SK-N-SH (cell line): ENCODE data around the gene NETO2. TPM values are rescaled to one million over a fixed set of nuclear protein-coding genes. Genes with fewer than 3 reads are reported as not detected.

Experiments used
- CTCF ChIA-PET: fragments of 300-600, 350-600 bp; formaldehyde crosslinking; extraction: SDS; loops from one replicate; lab custom pipeline; 2021; lab: Yijun Ruan, JAX
- POLR2A ChIA-PET: fragments of 350-600 bp; sonication (Branson Sonifier 250); formaldehyde crosslinking; extraction: SDS; loops from one replicate; lab custom pipeline; 2020; ENCODE audit warnings: antibody characterized with exemption, inconsistent platforms; lab: Yijun Ruan, JAX
- DNase-seq: peaks from one replicate; pipeline ENCODE4 v3.0.0; 2012
- H2AFZ ChIP-seq: fragments of 200-600 bp; sonication (generic); 2 replicates; pipeline ENCODE4 v1.8.1; 2016; ENCODE audit warnings: antibody characterized with exemption, mild to moderate bottlenecking, low read depth
- H3F3A ChIP-seq: fragments of 200-600 bp; sonication (generic); replicated peaks from 2 replicates; pipeline ENCODE3; 2016; ENCODE audit warnings: antibody characterized with exemption, mild to moderate bottlenecking; ENCODE audit not compliant: insufficient read depth
- H3K27ac ChIP-seq, 2 experiments: fragments of 200-500 bp in 1 of 2; fragments of 200-600 bp in 1 of 2; sonication (Bioruptor generic) in 1 of 2; sonication (generic), shearing (Covaris generic) in 1 of 2; 2 replicates each; pipeline versions ENCODE4 v1.5.1 to v1.6.1; 2014 to 2016; ENCODE audit warnings: low read depth in 2 of 2, inconsistent platforms in 1 of 2, low read length in 1 of 2, mild to moderate bottlenecking in 1 of 2, mixed read lengths in 1 of 2
- H3K27me3 ChIP-seq: fragments of 200-600 bp; sonication (generic), shearing (Covaris generic); 2 replicates; pipeline ENCODE4 v1.6.1; 2016; ENCODE audit warnings: mixed run types; ENCODE audit not compliant: insufficient read depth
- H3K36me3 ChIP-seq, 2 experiments: fragments of 200-500 bp in 1 of 2; fragments of 200-600 bp in 1 of 2; sonication (Bioruptor generic) in 1 of 2; sonication (generic) in 1 of 2; replicated peaks in 1 of 2; 2 replicates each; pipeline versions ENCODE3 to v1.5.1; 2014 to 2016; ENCODE audit warnings: low read length in 1 of 2, mild to moderate bottlenecking in 1 of 2; ENCODE audit not compliant: insufficient read depth in 2 of 2, control insufficient read depth in 1 of 2
- H3K4me1 ChIP-seq, 2 experiments: fragments of 200-500 bp in 1 of 2; fragments of 200-600 bp in 1 of 2; sonication (Bioruptor generic) in 1 of 2; sonication (generic), shearing (Covaris generic) in 1 of 2; 2 replicates each; pipeline versions ENCODE4 v1.5.1 to v1.6.1; 2014 to 2016; ENCODE audit warnings: low read depth in 1 of 2, low read length in 1 of 2, mixed run types in 1 of 2; ENCODE audit not compliant: insufficient read depth in 2 of 2, control insufficient read depth in 1 of 2
- H3K4me2 ChIP-seq: fragments of 200-600 bp; sonication (generic), shearing (Covaris generic); 2 replicates; pipeline ENCODE4 v1.6.1; 2017; ENCODE audit warnings: mixed run types
- H3K4me3 ChIP-seq, 2 experiments: fragments of 200-500 bp in 1 of 2; fragments of 200-600 bp in 1 of 2; sonication (Bioruptor generic) in 1 of 2; sonication (generic), shearing (Covaris generic) in 1 of 2; 2 replicates each; pipeline versions ENCODE4 v1.5.1 to v1.8.1; 2014 to 2016; ENCODE audit warnings: low read depth in 2 of 2, inconsistent platforms in 1 of 2, low read length in 1 of 2, mild to moderate bottlenecking in 1 of 2, mixed read lengths in 1 of 2, moderate library complexity in 1 of 2
- H3K79me2 ChIP-seq: fragments of 200-600 bp; sonication (generic); 2 replicates; pipeline ENCODE4 v1.8.1; 2017; ENCODE audit warnings: mild to moderate bottlenecking; ENCODE audit not compliant: insufficient read depth
- H3K9ac ChIP-seq: fragments of 200-600 bp; sonication (generic); 2 replicates; pipeline ENCODE4 v1.6.1; 2017; ENCODE audit warnings: mixed run types
- H3K9me2 ChIP-seq: fragments of 200-600 bp; sonication (generic); 2 replicates; pipeline ENCODE4 v1.6.1; 2017; ENCODE audit warnings: mixed run types
- H3K9me3 ChIP-seq: fragments of 200-600 bp; sonication (generic); 2 replicates; pipeline ENCODE4 v1.6.1; 2017; ENCODE audit warnings: mixed run types, mild to moderate bottlenecking, moderate library complexity
- H4K20me1 ChIP-seq: fragments of 200-600 bp; sonication (generic); 2 replicates; pipeline ENCODE4 v1.6.1; 2017; ENCODE audit warnings: mild to moderate bottlenecking, mixed run types; ENCODE audit not compliant: insufficient read depth
- CHD2 ChIP-seq: fragments of 150-350 bp; IDR thresholded peaks from 2 replicates; pipeline ENCODE4 v1.6.1; 2018; ENCODE audit warnings: low read length; ENCODE audit not compliant: partially characterized antibody
- CTCF ChIP-seq: fragments of 200-600 bp; sonication (generic); IDR thresholded peaks from 2 replicates; pipeline ENCODE4 v1.6.1; 2017; ENCODE audit warnings: antibody characterized with exemption, mild to moderate bottlenecking, moderate library complexity
- IRF3 ChIP-seq: fragments of 150-350 bp; IDR thresholded peaks from 2 replicates; pipeline ENCODE4 v1.6.1; 2016; ENCODE audit warnings: mild to moderate bottlenecking, low read depth, low read length
- MXI1 ChIP-seq: IDR thresholded peaks from 2 replicates; pipeline ENCODE4 v1.6.1; 2012; ENCODE audit warnings: mild to moderate bottlenecking, low read depth, low read length, improper control_type of control experiment
- RAD21 ChIP-seq: IDR thresholded peaks from 2 replicates; pipeline ENCODE4 v1.6.1; 2012; ENCODE audit warnings: mild to moderate bottlenecking, low read length
- RCOR1 ChIP-seq: fragments of 150-350 bp; IDR thresholded peaks from 2 replicates; pipeline ENCODE4 v1.6.1; 2017; ENCODE audit warnings: antibody characterized with exemption, low read length
- RFX5 ChIP-seq: IDR thresholded peaks from 2 replicates; pipeline ENCODE4 v1.6.1; 2012; ENCODE audit warnings: mild to moderate bottlenecking, improper control_type of control experiment, low read length
- SIN3A ChIP-seq: IDR thresholded peaks from 2 replicates; pipeline ENCODE4 v1.6.1; 2012; ENCODE audit warnings: low read depth, mild to moderate bottlenecking, low read length, moderate library complexity, borderline replicate concordance
- TAF1 ChIP-seq: IDR thresholded peaks from 2 replicates; pipeline ENCODE4 v1.6.1; 2012; ENCODE audit warnings: low read depth, mild to moderate bottlenecking, low read length, moderate library complexity, borderline replicate concordance
- TEAD4 ChIP-seq: IDR thresholded peaks from 2 replicates; pipeline ENCODE4 v1.4.0; 2012; ENCODE audit warnings: mild to moderate bottlenecking, borderline replicate concordance; ENCODE audit not compliant: insufficient read depth
- YY1 ChIP-seq: IDR thresholded peaks from 2 replicates; pipeline ENCODE4 v1.4.0; 2012; ENCODE audit warnings: low read depth, mild to moderate bottlenecking
- ZBTB33 ChIP-seq: IDR thresholded peaks from 2 replicates; pipeline ENCODE4 v1.4.0; 2012; ENCODE audit warnings: low read depth, borderline replicate concordance
- WGBS: methylation state at CpG from one replicate; pipeline ENCODE4 v1.1.6; 2017; ENCODE audit warnings: low lambda C conversion rate; 5-methylcytosine and 5-hydroxymethylcytosine counted together
- polyA plus RNA-seq, 3 experiments: library from polyadenylated mRNA; depleted of rRNA; stranded (reverse); fragments of >200 nt; gene quantifications; 2 replicates each; pipeline ENCODE4 v1.2.3, GENCODE V29; 2012

Gene NETO2
- polyA plus RNA-seq, 1 of the 3 experiments (the other 2 are of a cell fraction): 48.8 TPM

- Histone ChIP-seq H3K27ac (no peak overlapping the region), H4K20me1 (no peaks in the 10 kb centered on the region), H3K9me3 (no peaks in the 10 kb centered on the region), H3K4me3 (no peak overlapping the region), H3K4me1 (peaks cover 0 to 6% of the 10 kb centered on the region in 2 experiments; a peak in 2 of 4 replicates), H2AFZ (no peak overlapping the region), H3K9me2 (no peaks in the 10 kb centered on the region), H3K36me3 (peaks cover 0 to under 1% of the 10 kb centered on the region in 2 experiments), H3F3A (peaks cover 3% of the 10 kb centered on the region), H3K9ac (no peak overlapping the region), H3K79me2 (no peaks in the 10 kb centered on the region), H3K4me2 (no peak overlapping the region), H3K27me3 (no peaks in the 10 kb centered on the region)
- TF ChIP-seq RFX5 (no peak), MXI1 (no peak), TEAD4 (no peak), YY1 (no peak), RCOR1 (no peak), ZBTB33 (no peak), TAF1 (no peak), CTCF (no peak), SIN3A (no peak)
- POLR2A ChIA-PET: no interaction called here
- no peak for DNase-seq
- CTCF ChIA-PET: interaction anchor here (1.2 kb wide), 1 partner anchor 34 kb away, joined by 3 read pairs; no protein-coding TSS in a partner anchor
Measured at GRCh38 chr16:47175152-47175551, 31.4 kb upstream of the NETO2 start.

DNA sequence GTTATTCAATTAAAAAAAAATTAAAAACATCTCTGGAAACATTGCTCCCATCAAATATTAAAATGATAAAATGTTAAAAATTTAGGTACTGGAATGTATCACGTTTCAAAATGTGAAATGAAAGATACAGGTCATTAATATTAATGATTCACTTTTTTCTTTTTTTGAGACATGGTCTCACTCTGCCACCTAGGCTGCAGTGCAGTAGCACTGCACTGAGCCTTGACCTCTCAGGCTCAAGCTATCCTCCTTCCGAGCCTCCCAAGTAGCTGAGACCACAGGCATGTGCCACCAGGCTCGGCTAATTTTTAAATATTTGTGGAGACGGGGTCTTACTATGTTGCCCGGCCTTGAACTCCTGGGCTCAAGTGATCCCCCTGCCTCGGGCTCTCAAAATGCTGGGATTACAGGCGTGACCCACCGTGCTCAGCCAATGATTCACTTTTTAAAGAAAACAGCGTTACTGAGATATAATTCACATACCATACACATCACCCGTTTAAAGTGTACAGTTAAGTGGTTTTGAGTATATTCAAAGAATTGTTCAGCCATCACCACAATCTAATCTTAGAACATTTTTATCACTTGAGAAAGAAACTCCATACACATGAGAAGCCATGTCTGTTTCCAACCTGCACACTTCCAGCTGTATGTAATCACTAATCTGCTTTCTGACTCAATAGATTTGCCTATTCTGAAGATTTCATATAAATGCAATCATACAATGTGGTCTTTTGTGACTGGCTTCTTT lies 19.1 kb upstream of the NETO2 start:
- 94% methylated on average over 10 of the region's 10 CpGs for WGBS
- DNase-seq: no peak
- Histone ChIP-seq H3K36me3 (peaks cover 6 to 10% of the 10 kb centered on the region in 2 experiments), H3K9ac (no peak overlapping the region), H4K20me1 (no peaks in the 10 kb centered on the region), H2AFZ (no peak overlapping the region), H3K9me3 (no peaks in the 10 kb centered on the region), H3K4me1 (no peaks in the 10 kb centered on the region), H3K27ac (no peak overlapping the region), H3K9me2 (no peaks in the 10 kb centered on the region), H3K4me2 (no peak overlapping the region), H3K79me2 (no peaks in the 10 kb centered on the region), H3K4me3 (no peak overlapping the region), H3K27me3 (no peaks in the 10 kb centered on the region), H3F3A (no peaks in the 10 kb centered on the region)
- TF ChIP-seq CTCF (0 out of 2 replicates have a peak, but pooled peaks have one; percentile 11), CHD2 (no peak), IRF3 (no peak), RAD21 (peak; percentile 35; the same call in 1 of the 2 replicates)
- ChIA-PET POLR2A (no interaction called here), CTCF (interaction anchor here (0.6 to 2.7 kb wide), 3 partner anchors 19 to 281 kb away, joined by 3 to 16 read pairs (median 14); partner anchors contain the start of gene NETO2)
